Left kidney (tissue), 8 donors: ENCODE data around the gene OR1K1. TPM values are rescaled to one million over a fixed set of nuclear protein-coding genes. Genes with fewer than 3 reads are reported as not detected.
"Not testable (repeated sequence)": the region's sequence is repeated elsewhere in the genome, so short reads cannot be mapped to it uniquely, and the experiment has no call there.

Source experiments
- DNase-seq: peaks from one replicate; pipeline ENCODE4 v3.0.0-alpha.2; 2013
- long read RNA-seq, 8 donors: transcript quantifications; one replicate each; lab custom pipeline, GENCODE V29; 2026
- polyA plus RNA-seq: library from polyadenylated mRNA; unstranded; fragments of 120-200 nt; gene quantifications from one replicate; pipeline ENCODE4 v1.2.1, GENCODE V29; 2013; ENCODE audit not compliant: insufficient read length

OR1K1 gene
- polyA plus RNA-seq, result not detected
- long read RNA-seq, donor 1, partial matches to known transcripts, result 0 of 1 reads
- long read RNA-seq, donor 1, other reads (novel, unspliced or antisense), result 0 of 1 reads
- long read RNA-seq, donor 2, result 0 reads
- long read RNA-seq, donor 3, result 0 reads
- long read RNA-seq, donor 4, result 0 reads
- long read RNA-seq, donor 5, result 0 reads
- long read RNA-seq, donor 6, partial matches to known transcripts, result 0 of 1 reads
- long read RNA-seq, donor 6, other reads (novel, unspliced or antisense), result 0 of 1 reads
- long read RNA-seq, donor 7, result 0 reads
- long read RNA-seq, donor 8, result 0 reads

DNA sequence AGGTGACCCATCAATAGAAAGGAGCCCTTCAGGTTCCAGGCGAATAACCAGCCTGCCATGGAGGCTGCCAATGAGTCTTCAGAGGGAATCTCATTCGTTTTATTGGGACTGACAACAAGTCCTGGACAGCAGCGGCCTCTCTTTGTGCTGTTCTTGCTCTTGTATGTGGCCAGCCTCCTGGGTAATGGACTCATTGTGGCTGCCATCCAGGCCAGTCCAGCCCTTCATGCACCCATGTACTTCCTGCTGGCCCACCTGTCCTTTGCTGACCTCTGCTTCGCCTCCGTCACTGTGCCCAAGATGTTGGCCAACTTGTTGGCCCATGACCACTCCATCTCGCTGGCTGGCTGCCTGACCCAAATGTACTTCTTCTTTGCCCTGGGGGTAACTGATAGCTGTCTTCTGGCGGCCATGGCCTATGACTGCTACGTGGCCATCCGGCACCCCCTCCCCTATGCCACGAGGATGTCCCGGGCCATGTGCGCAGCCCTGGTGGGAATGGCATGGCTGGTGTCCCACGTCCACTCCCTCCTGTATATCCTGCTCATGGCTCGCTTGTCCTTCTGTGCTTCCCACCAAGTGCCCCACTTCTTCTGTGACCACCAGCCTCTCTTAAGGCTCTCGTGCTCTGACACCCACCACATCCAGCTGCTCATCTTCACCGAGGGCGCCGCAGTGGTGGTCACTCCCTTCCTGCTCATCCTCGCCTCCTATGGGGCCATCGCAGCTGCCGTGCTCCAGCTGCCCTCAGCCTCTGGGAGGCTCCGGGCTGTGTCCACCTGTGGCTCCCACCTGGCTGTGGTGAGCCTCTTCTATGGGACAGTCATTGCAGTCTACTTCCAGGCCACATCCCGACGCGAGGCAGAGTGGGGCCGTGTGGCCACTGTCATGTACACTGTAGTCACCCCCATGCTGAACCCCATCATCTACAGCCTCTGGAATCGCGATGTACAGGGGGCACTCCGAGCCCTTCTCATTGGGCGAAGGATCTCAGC, at the start of gene OR1K1:
OR1K1 (plus strand) TSS at position 58 of the 995 bp plus-strand sequence; CDS start at position 58, 0 bp downstream.
- DNase-seq, result no peak

DNA sequence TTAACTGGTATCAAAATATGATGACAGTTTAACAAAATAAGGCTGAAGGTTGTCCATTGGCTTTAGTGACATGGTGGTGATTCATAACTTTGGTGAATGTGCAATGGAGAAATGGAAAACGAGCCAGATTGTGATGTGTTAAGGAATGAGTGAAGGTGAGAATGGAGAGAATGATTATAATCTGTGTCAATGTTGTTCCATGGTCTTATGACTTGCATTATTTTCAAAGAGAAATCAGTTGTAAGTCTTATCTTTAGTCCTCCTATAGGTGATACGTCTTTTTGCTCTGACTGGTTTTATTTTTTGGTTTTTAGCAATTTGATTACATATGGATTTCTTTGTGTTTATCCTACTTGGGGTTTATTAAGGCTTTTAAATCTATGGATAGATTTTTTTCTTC, 45.1 kb upstream of the OR1K1 start:
- DNase-seq, result no peak

GRCh38 chr9:122767817-122768216, 32.1 kb upstream of the OR1K1 start:
- no peak for DNase-seq

DNA sequence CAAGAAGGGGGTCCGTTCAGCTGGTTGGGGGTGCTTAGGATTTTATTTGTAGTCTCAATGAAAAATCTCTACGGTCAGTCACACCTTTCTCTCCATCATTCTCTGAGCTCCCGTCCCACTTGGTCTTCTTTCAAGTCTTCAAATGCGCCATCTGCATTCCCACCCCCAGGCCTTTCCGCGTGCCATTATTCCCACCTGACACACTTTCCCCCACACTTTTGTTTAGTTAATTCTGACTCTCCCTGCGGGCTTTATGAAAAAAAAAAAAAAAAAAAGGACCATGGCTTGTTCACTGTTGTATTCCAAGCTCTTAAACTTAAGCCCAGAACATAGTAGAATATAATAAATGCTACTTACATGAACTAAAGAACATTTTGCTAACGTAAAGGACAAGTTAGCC, 22.9 kb upstream of the OR1K1 start:
- no peak for DNase-seq

GRCh38 chr9:122777935-122778627, 21.8 kb upstream of the OR1K1 start:
- no peak for DNase-seq

- DNase-seq, result no peak
Observed at GRCh38 chr9:122779181-122779580, 20.7 kb upstream of the OR1K1 start.

GRCh38 chr9:122780026-122780425, 19.9 kb upstream of the OR1K1 start:
- no peak for DNase-seq

DNA sequence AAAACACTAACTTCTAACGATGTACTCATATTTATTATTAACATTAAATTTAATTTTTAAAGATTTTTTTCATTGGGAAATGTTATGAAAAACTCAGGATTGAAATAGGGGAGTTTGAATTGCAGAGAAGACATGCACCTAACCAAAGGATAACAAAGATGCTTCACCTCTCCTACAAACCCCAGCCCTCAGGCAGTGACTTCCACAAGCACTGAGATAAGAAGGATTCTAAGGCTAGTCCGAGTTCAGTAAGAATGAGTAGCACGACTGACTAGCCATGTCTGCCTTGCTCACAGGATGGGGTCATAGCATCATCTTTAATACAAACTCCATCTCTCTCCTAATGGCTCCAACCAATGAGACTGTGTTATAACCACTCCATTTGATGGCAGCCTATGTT, 18.3 kb upstream of the OR1K1 start:
- no peak for DNase-seq

DNA sequence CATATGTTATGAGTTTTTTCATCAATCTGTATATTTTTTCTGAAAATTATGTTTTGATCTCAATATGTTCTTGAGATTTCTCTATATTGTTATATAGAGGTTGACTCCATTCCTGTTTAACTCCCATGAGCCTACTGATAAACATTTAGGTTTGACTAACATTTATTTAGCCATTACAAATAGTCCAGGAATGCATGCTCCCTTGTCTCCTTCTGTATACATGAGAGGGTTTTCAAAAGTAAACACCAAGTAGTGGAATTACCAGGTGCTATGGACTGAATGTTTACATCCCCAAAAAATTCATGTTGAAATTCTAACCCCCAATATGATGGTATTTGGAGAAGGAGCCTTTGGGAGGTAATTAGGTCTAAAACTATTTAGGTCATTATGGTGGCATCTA, 14.7 kb upstream of the OR1K1 start:
- no peak for DNase-seq

- DNase-seq, result no peak
Observed at GRCh38 chr9:122786338-122786737, 13.6 kb upstream of the OR1K1 start.

DNA sequence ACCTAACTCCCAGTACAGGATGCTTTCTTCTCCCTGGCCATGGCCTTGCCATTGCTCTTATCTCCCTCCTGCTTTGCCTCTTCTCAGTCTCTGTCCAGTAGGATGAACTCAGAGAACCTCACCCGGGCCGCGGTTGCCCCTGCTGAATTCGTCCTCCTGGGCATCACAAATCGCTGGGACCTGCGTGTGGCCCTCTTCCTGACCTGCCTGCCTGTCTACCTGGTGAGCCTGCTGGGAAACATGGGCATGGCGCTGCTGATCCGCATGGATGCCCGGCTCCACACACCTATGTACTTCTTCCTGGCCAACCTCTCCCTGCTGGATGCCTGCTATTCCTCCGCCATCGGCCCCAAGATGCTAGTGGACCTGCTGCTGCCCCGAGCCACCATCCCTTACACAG, 11.1 kb upstream of the OR1K1 start, which contains the start of gene OR5C1:
OR5C1 (plus strand) TSS at position 103 of the 400 bp plus-strand sequence; CDS start at position 103, 0 bp downstream.
- no peak for DNase-seq

DNA sequence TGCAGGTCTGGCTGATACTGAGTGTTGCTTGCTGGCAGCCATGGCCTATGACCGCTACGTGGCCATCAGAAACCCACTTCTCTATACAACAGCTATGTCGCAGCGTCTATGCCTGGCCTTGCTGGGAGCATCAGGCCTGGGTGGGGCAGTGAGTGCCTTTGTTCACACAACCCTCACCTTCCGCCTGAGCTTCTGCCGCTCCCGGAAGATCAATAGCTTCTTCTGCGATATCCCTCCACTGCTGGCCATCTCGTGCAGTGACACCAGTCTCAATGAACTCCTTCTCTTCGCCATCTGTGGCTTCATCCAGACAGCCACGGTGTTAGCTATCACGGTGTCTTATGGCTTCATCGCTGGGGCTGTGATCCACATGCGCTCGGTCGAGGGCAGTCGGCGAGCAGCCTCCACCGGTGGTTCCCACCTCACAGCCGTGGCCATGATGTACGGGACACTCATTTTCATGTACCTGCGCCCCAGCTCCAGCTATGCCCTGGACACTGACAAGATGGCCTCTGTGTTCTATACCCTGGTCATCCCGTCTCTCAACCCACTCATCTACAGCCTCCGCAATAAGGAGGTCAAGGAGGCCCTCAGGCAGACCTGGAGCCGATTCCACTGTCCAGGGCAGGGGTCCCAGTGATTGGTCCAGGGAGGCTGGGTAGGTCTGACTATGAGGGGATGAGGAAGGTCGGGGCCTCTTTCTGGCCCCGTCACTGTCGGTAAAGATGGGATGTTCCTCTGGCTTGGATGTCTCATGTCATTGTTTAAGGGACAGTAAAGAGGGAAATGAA, 10.5 kb upstream of the OR1K1 start:
- DNase-seq, result no peak

GRCh38 chr9:122791872-122792669, 7.9 kb upstream of the OR1K1 start:
- DNase-seq, result no peak

- no peak for DNase-seq
Observed at GRCh38 chr9:122797316-122798063, 2.4 kb upstream of the OR1K1 start.

DNA sequence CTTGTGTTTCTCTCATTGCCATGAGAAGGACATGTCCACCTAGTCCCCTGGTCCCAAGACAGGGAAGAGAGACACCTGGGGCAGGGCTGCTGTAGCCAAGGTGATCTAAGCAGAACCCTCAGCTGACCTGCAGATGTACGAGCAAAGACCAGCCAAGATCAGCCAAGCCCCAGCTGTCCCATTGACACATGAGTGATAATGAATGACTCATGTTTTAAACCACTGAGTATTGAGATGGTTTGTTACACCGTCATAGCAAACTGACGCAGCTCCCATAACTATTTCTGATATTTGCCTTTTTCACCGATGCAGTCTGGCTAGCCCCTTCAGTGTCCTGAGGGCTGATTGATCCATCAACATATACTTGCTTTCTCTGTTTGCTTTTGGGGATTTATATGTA, 6.7 kb downstream of the OR1K1 start:
- no peak for DNase-seq

GRCh38 chr9:122807271-122807900, 7.5 kb downstream of the OR1K1 start:
- no peak for DNase-seq

DNA sequence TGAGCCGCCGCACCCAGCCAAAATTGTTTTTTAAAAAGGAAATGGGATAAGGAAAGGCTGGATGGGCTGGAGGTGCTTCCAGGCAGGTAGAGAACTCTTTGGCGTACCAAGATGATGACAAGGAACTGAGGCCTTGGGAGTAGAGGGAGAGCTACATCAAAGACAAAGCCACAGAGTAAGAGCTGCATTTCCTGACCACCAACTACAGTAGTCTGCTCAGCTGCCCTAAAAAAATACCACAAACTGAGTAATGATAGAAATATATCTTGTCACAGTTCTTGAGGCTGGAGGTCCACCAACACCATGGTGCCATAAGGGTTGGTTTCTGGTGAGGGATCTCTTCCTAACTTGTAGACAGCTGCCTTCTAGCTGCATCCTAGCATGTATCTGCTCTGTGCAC, 8.2 kb downstream of the OR1K1 start:
- no peak for DNase-seq

DNA sequence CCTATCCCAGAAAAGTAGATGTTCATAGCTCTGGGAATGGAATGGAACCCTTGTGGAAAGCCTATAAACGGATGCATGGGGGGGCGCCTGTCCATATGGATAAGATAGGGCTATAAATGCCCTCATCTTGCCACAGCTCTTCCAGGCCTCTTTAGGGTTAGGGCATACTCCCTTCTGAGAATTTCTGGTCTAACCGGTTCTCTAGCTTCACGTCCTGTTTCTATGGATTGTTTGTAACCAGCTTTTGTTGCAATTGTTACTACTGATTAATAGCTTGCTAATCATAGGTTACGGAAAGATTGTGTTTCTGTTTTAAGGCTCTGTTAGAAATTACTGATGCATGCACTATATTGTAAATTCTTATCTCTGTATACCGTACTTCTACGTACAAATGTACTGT, 9.3 kb downstream of the OR1K1 start:
- DNase-seq, result not testable (repeated sequence)

GRCh38 chr9:122810306-122810946, 10.5 kb downstream of the OR1K1 start:
- peak; percentile 85 for DNase-seq
